ENCODE measurements around the gene UIMC1. TPM values are rescaled to one million over a fixed set of nuclear protein-coding genes. Genes with fewer than 3 reads are reported as not detected.
"Not testable (repeated sequence)": the region's sequence is repeated elsewhere in the genome, so short reads cannot be mapped to it uniquely, and the experiment has no call there.

The UIMC1 gene
- polyA plus RNA-seq, 1 donor from 2014 or later: 37.3 TPM

DNA sequence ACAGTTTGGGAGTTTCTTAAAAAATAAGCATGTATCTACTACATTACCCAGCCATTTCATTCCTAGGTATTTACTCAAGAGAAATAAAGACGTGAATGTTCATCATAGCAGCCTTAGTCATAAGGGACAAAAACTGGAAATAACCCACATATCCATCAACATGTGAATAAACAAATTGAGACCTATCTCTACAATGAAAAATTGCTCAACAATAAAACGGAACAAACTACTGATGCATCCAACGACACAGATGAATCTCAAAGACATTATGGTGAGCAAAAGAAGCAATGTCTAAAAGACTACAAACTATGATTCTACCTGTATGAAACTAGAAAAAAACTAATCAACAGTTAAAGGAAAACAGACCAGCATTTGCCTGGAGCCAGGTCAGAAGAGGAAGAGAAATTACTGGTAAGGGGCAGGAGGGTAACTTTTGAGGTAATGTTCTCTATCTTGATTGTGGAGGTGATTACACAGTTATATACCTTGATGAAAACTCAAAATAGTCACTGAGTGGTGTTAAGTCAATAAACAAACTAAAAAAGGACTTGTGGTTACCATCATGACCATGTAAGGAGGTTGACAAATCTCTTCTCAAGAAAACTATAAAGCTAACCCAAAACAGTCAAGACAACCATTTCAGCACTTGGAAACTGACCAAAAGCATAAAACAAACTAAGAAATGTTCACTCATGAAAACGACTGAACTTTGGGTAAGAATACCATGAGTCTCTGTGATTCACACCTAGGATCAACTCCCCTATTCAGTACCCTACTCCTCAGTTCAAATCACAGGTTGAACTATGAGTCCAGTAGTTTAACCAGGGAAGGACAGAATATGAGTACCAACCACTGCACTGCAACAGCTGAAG is 10.4 kb downstream of the UIMC1 start:
- H3K27ac Mint-ChIP-seq: peak overlapping the region; percentile 75 to 94 (median 82)
- H3K9me3 Mint-ChIP-seq: no peaks in the 10 kb centered on the region
- no peaks in the 10 kb centered on the region for H3K36me3 Mint-ChIP-seq
- H3K4me3 Mint-ChIP-seq: peak overlapping the region; percentile 35 to 72 (median 52)
- no peaks in the 10 kb centered on the region for H3K27me3 Mint-ChIP-seq
- H3K4me1 Mint-ChIP-seq: peaks cover 38 to 46% (median 43%) of the 10 kb centered on the region in 3 donors

GRCh38 chr5:176995122-176995490 is 11.5 kb downstream of the UIMC1 start:
- Mint-ChIP-seq H3K27ac (peak overlapping the region; percentile 11 to 95 (median 94)), H3K27me3 (no peaks in the 10 kb centered on the region), H3K4me3 (peak overlapping the region; percentile 4 to 87 (median 56)), H3K36me3 (no peaks in the 10 kb centered on the region), H3K4me1 (peaks cover 31 to 44% (median 38%) of the 10 kb centered on the region in 3 donors), H3K9me3 (no peaks in the 10 kb centered on the region)

DNA sequence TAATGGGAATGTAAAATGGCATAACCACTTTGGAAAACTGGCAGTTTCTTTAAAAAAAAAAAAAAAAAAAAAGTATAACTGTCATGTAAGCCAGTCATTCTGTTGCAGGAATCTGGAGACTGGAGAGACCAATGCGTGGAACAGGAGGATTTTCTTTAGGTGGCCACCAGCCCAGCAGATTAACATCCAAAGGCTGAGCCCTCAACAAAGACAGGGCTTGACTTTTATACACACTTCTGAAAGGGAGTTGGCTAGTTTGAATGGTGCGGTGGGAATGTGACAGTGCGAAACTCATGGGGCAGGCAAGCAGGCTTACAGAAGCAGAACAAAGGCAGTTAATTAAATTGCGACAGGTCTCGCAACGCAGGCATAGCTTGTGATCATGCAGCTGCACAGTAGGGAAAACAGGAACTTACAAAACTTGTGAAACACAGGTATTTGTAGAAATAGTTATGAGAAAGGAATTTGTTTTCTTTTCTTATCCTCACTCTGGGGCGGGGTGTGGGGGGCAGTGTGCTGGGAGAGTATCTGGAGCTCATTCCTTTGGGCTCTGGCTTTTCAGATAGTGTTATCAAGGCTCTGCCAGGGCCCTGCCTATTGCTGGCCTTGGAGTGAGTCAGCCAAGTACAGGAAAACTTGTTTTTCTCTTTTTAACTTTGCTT is 12.0 kb downstream of the UIMC1 start:
- peak overlapping the region; percentile 4 to 87 (median 56) for H3K4me3 Mint-ChIP-seq
- H3K9me3 Mint-ChIP-seq: no peaks in the 10 kb centered on the region
- no peaks in the 10 kb centered on the region for H3K27me3 Mint-ChIP-seq
- H3K36me3 Mint-ChIP-seq: no peaks in the 10 kb centered on the region
- H3K4me1 Mint-ChIP-seq: peaks cover 30 to 45% (median 40%) of the 10 kb centered on the region in 3 donors
- H3K27ac Mint-ChIP-seq: peak overlapping the region; percentile 11 to 95 (median 94)

GRCh38 chr5:176993081-176993480 is 13.5 kb downstream of the UIMC1 start:
- not testable (repeated sequence) for H3K9me3 Mint-ChIP-seq, H3K27me3 Mint-ChIP-seq, H3K36me3 Mint-ChIP-seq
- Mint-ChIP-seq H3K4me3 (peak overlapping the region in 1 of 4 donors; percentile 72), H3K4me1 (peaks cover 32 to 48% (median 45%) of the 10 kb centered on the region in 3 donors), H3K27ac (peak overlapping the region in 2 of 3 donors; percentile 10 to 77)

GRCh38 chr5:176987583-176987982 is 19.0 kb downstream of the UIMC1 start:
- Mint-ChIP-seq H3K27ac (peak overlapping the region in 1 of 3 donors; percentile 71), H3K9me3 (no peaks in the 10 kb centered on the region), H3K27me3 (no peaks in the 10 kb centered on the region), H3K4me3 (peak overlapping the region in 1 of 4 donors; percentile 58), H3K4me1 (peaks cover 16 to 32% (median 28%) of the 10 kb centered on the region in 3 donors), H3K36me3 (peaks cover 2% of the 10 kb centered on the region)

DNA sequence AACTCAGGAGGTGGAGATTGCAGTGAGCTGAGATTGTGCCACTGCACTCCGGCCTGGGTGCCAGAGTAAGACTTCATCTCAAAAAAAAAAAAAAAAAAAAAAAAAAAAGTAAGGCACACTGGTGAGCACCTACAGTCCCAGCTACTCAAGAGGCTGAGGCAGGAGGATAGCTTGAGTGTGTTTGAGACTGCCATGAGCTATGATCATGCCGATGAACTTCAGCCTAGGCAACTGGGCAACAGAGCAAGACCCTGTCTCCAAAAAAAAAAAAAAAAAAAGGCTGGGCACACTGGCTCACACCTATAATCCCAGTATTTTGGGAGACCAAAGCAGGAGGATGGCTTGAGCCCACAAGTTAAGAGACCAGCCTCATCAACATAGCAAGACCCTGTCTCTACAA is 20.3 kb downstream of the UIMC1 start:
- peaks cover 2% of the 10 kb centered on the region for H3K36me3 Mint-ChIP-seq
- peak overlapping the region; percentile 59 to 95 (median 94) for H3K27ac Mint-ChIP-seq
- H3K4me3 Mint-ChIP-seq: peak overlapping the region in 2 of 4 donors; percentile 86 to 88
- peaks cover 22 to 33% (median 27%) of the 10 kb centered on the region in 3 donors for H3K4me1 Mint-ChIP-seq
- H3K27me3 Mint-ChIP-seq: no peaks in the 10 kb centered on the region
- H3K9me3 Mint-ChIP-seq: no peaks in the 10 kb centered on the region

GRCh38 chr5:176985516-176985915 is 21.1 kb downstream of the UIMC1 start:
- Mint-ChIP-seq H3K4me3 (peak overlapping the region; percentile 7 to 86 (median 59)), H3K4me1 (peaks cover 22 to 31% (median 27%) of the 10 kb centered on the region in 3 donors), H3K27ac (peak overlapping the region; percentile 59 to 95 (median 94)), H3K27me3 (no peaks in the 10 kb centered on the region), H3K9me3 (no peaks in the 10 kb centered on the region), H3K36me3 (peaks cover 2% of the 10 kb centered on the region)

DNA sequence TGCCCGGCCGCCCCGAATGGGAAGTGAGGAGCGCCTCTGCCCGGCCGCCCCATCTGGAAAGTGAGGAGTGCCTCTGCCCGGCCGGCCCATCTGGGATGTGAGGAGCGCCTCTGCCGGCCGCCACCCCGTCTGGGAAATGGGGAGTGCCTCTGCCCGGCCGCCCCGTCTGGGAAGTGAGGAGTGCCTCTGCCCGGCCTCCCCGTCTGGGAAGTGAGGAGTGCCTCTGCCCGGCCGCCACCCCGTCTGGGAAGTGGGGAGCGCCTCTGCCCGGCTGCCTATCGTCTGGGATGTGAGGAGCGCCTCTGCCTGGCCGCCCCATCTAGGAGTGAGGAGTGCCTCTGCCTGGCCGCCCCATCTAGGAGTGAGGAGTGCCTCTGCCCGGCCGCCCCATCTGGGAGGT is 22.4 kb downstream of the UIMC1 start:
- not testable (repeated sequence) for H3K36me3 Mint-ChIP-seq, H3K4me3 Mint-ChIP-seq
- peaks cover 26 to 28% (median 27%) of the 10 kb centered on the region in 3 donors for H3K4me1 Mint-ChIP-seq

GRCh38 chr5:176983593-176983992 is 23.0 kb downstream of the UIMC1 start:
- H3K36me3 Mint-ChIP-seq, H3K27me3 Mint-ChIP-seq, H3K27ac Mint-ChIP-seq, H3K4me3 Mint-ChIP-seq, H3K9me3 Mint-ChIP-seq: not testable (repeated sequence)
- peaks cover 25 to 26% (median 26%) of the 10 kb centered on the region in 3 donors for H3K4me1 Mint-ChIP-seq

More for the DNA sequence above, 22.4 kb downstream of the UIMC1 start:
- H3K27me3 Mint-ChIP-seq, H3K9me3 Mint-ChIP-seq, H3K27ac Mint-ChIP-seq: not testable (repeated sequence)

GRCh38 chr5:176983112-176983511 is 23.5 kb downstream of the UIMC1 start:
- H3K27me3 Mint-ChIP-seq, H3K9me3 Mint-ChIP-seq, H3K36me3 Mint-ChIP-seq, H3K4me3 Mint-ChIP-seq: not testable (repeated sequence)
- Mint-ChIP-seq H3K4me1 (peaks cover 22 to 23% (median 22%) of the 10 kb centered on the region in 3 donors), H3K27ac (peak overlapping the region in 2 of 3 donors; percentile 39 to 76)

- no peaks in the 10 kb centered on the region for H3K9me3 Mint-ChIP-seq
- no peak overlapping the region for H3K4me3 Mint-ChIP-seq
- H3K27ac Mint-ChIP-seq: no peak overlapping the region
Observed at GRCh38 chr5:176980818-176981217, 25.8 kb downstream of the UIMC1 start.

GRCh38 chr5:176979669-176980068 is 26.9 kb downstream of the UIMC1 start:
- H3K36me3 Mint-ChIP-seq: peaks cover 5% of the 10 kb centered on the region
- H3K4me3 Mint-ChIP-seq: no peak overlapping the region
- no peaks in the 10 kb centered on the region for H3K27me3 Mint-ChIP-seq
- H3K4me1 Mint-ChIP-seq: peaks cover 5 to 18% (median 7%) of the 10 kb centered on the region in 3 donors
- H3K9me3 Mint-ChIP-seq: no peaks in the 10 kb centered on the region
- peak overlapping the region in 2 of 3 donors; percentile 26 to 32 for H3K27ac Mint-ChIP-seq

More at GRCh38 chr5:176980818-176981217, 25.8 kb downstream of the UIMC1 start:
- Mint-ChIP-seq H3K4me1 (peaks cover 13 to 21% (median 14%) of the 10 kb centered on the region in 3 donors), H3K36me3 (peaks cover 5% of the 10 kb centered on the region), H3K27me3 (no peaks in the 10 kb centered on the region)

DNA sequence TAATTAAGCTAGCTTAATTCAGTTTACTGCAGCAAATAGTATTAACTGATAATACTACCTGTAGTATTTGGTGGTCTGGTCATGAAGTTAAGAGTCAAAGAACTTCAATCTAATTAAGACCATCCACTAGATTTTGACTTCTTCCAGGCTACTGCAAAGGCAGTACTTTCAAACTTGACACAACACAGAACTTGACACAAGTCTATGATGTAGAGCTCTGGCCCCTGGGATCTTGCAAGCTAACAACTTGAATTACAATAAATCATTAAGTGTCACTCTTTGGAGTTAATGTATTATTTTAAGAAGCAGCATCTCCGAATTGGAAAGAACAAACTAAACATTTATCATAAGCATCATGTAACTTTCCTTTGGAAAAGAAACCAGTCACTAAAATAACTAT is 40.9 kb downstream of the UIMC1 start:
- peaks cover 2% of the 10 kb centered on the region for H3K36me3 Mint-ChIP-seq
- H3K27ac Mint-ChIP-seq: no peak overlapping the region
- H3K27me3 Mint-ChIP-seq: no peaks in the 10 kb centered on the region
- no peak overlapping the region for H3K4me3 Mint-ChIP-seq
- no peaks in the 10 kb centered on the region for H3K9me3 Mint-ChIP-seq
- peaks cover 0 to 4% (median 1%) of the 10 kb centered on the region in 3 donors for H3K4me1 Mint-ChIP-seq

- H3K4me3 Mint-ChIP-seq: peak overlapping the region in 1 of 4 donors; percentile 47
- H3K27ac Mint-ChIP-seq: no peak overlapping the region
- H3K9me3 Mint-ChIP-seq: no peaks in the 10 kb centered on the region
- peaks cover 4% of the 10 kb centered on the region for H3K36me3 Mint-ChIP-seq
- peaks cover 0 to 9% (median 9%) of the 10 kb centered on the region in 3 donors for H3K4me1 Mint-ChIP-seq
- H3K27me3 Mint-ChIP-seq: no peaks in the 10 kb centered on the region
Observed at GRCh38 chr5:176959051-176959450, 47.5 kb downstream of the UIMC1 start.

DNA sequence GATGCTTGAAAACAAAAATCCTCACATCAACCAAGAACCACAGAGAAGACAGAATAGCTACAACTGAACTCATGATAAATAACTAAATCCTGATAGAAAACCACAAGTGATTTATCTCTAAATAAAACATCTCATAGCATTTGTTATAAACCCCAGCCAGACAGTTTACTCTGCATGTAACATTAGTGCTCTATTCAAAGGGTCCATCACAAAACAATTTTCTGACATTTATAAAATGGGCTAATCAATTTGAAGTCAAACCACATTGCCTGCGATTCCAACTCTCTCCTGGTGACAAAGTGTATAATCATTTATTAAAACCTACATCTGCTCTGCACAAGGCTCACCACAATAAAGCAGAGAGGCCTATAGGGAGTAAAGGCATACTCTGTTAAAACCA is 49.8 kb downstream of the UIMC1 start:
- Mint-ChIP-seq H3K27me3 (no peaks in the 10 kb centered on the region), H3K36me3 (peaks cover 4% of the 10 kb centered on the region), H3K27ac (peak overlapping the region in 1 of 3 donors; percentile 12), H3K4me1 (peaks cover 0 to 9% (median 5%) of the 10 kb centered on the region in 3 donors), H3K4me3 (no peak overlapping the region), H3K9me3 (no peaks in the 10 kb centered on the region)

Measured in IgD-negative memory B cell (primary cell).